GM12878 (cell line): Measurements from ENCODE around the gene SQSTM1.

ENCODE experiments used
- MTA2 ChIP-seq: fragments of 450-650 bp; IDR thresholded peaks from 2 replicates; pipeline ENCODE4 v1.6.1; 2016; ENCODE audit warnings: low read depth, mild to moderate bottlenecking, moderate library complexity
- PAX5 ChIP-seq: IDR thresholded peaks from 2 replicates; pipeline ENCODE4 v1.6.1; 2011; ENCODE audit warnings: low read depth, low read length, borderline replicate concordance
- POLR2AphosphoS5 ChIP-seq: IDR thresholded peaks from 2 replicates; pipeline ENCODE4 v1.6.1; 2011; ENCODE audit warnings: mild to moderate bottlenecking, low read length, inconsistent platforms
- RAD21 ChIP-seq: IDR thresholded peaks from 2 replicates; pipeline ENCODE4 v1.6.1; 2011; ENCODE audit warnings: mild to moderate bottlenecking, low read depth, low read length, moderate library complexity; ENCODE audit not compliant: insufficient read depth
- TAF1 ChIP-seq: IDR thresholded peaks from 2 replicates; pipeline ENCODE4 v1.6.1; 2011; ENCODE audit warnings: mild to moderate bottlenecking, low read depth, low read length, borderline replicate concordance
- TF ChIP-seq, protein P1 (sequence below), 3 experiments: IDR thresholded peaks in 2 of 3; conservative IDR thresholded peaks in 1 of 3; 2 replicates each; pipeline ENCODE4 v1.5.1; 2011; ENCODE audit warnings: low read depth in 3 of 3, low read length in 3 of 3, mild to moderate bottlenecking in 3 of 3, control low read depth in 2 of 3, moderate library complexity in 2 of 3, inconsistent platforms in 1 of 3, mixed read lengths in 1 of 3; ENCODE audit not compliant: control insufficient read depth in 2 of 3, insufficient read depth in 1 of 3; ENCODE audit errors: extremely low read depth in 1 of 3
- TF ChIP-seq, protein P2 (sequence below): fragments of 450-650 bp; IDR thresholded peaks from 2 replicates; pipeline ENCODE4 v1.6.1; 2018; ENCODE audit warnings: mild to moderate bottlenecking, low read depth, moderate library complexity; ENCODE audit not compliant: partially characterized antibody
- TF ChIP-seq, protein P3 (sequence below): IDR thresholded peaks from 2 replicates; pipeline ENCODE4 v1.6.1; 2011; ENCODE audit warnings: borderline replicate concordance, low read depth, mild to moderate bottlenecking, moderate library complexity, mixed read lengths, low read length; ENCODE audit not compliant: insufficient read depth; ENCODE audit errors: extremely low read length
- TF ChIP-seq, protein P4 (sequence below): IDR thresholded peaks from 2 replicates; pipeline ENCODE4 v1.6.1; 2011; ENCODE audit warnings: low read depth, low read length, improper control_type of control experiment, borderline replicate concordance

DNA sequence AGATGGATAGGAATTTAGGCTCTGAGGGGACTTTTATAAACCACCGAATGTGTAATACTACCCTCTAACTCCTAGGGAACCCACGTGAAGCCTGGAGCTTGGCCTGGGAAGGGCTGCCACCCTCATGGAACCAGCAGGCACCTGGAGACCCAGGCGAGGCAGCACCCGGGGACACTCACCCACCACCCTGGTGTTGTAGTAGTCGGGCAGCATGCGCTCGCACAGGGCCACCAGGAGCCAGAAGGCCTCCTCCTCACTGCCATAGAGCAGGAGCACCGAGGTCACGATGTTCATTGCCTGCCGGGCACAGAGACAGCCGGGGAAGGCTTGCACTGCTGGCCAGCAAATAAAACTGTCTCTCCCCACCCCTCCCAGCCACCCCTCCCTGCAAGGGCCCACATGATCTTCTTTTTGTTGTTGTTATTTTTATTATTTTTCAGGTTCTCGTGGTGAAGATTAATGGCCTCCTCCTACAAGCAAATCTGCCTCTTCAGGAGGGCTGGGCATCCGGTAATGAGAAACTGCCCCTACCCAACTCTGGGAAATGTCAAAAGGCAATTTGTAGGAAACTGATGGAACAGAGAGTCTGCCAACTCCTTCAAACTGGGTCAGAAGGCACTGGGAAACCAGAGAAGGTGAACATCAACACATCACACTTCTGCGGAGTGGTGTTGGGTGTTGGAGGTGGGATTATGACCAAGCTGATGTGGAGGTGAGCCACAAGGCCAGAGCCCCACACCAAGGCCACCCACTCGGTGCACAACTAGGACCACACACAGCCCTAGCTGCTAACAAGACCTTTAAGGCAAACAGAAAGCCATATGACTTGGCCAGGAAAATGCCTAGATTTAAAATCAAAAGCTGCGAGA lies 55.3 kb downstream of the SQSTM1 start:
- TF ChIP-seq, protein P1, sequence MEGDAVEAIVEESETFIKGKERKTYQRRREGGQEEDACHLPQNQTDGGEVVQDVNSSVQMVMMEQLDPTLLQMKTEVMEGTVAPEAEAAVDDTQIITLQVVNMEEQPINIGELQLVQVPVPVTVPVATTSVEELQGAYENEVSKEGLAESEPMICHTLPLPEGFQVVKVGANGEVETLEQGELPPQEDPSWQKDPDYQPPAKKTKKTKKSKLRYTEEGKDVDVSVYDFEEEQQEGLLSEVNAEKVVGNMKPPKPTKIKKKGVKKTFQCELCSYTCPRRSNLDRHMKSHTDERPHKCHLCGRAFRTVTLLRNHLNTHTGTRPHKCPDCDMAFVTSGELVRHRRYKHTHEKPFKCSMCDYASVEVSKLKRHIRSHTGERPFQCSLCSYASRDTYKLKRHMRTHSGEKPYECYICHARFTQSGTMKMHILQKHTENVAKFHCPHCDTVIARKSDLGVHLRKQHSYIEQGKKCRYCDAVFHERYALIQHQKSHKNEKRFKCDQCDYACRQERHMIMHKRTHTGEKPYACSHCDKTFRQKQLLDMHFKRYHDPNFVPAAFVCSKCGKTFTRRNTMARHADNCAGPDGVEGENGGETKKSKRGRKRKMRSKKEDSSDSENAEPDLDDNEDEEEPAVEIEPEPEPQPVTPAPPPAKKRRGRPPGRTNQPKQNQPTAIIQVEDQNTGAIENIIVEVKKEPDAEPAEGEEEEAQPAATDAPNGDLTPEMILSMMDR (IDR thresholded peaks at IDR 0.05 in 2 of 3, conservative IDR thresholded peaks at IDR 0.05 in 1 of 3; ENCODE audit: control insufficient read depth in 2 of 3, extremely low read depth in 1 of 3, insufficient read depth in 1 of 3, low read depth in 3 of 3, low read length in 3 of 3): no peak
- TF ChIP-seq TAF1: no peak
- TF ChIP-seq, protein P2, sequence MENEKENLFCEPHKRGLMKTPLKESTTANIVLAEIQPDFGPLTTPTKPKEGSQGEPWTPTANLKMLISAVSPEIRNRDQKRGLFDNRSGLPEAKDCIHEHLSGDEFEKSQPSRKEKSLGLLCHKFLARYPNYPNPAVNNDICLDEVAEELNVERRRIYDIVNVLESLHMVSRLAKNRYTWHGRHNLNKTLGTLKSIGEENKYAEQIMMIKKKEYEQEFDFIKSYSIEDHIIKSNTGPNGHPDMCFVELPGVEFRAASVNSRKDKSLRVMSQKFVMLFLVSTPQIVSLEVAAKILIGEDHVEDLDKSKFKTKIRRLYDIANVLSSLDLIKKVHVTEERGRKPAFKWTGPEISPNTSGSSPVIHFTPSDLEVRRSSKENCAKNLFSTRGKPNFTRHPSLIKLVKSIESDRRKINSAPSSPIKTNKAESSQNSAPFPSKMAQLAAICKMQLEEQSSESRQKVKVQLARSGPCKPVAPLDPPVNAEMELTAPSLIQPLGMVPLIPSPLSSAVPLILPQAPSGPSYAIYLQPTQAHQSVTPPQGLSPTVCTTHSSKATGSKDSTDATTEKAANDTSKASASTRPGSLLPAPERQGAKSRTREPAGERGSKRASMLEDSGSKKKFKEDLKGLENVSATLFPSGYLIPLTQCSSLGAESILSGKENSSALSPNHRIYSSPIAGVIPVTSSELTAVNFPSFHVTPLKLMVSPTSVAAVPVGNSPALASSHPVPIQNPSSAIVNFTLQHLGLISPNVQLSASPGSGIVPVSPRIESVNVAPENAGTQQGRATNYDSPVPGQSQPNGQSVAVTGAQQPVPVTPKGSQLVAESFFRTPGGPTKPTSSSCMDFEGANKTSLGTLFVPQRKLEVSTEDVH: no peak
- TF ChIP-seq, protein P3, sequence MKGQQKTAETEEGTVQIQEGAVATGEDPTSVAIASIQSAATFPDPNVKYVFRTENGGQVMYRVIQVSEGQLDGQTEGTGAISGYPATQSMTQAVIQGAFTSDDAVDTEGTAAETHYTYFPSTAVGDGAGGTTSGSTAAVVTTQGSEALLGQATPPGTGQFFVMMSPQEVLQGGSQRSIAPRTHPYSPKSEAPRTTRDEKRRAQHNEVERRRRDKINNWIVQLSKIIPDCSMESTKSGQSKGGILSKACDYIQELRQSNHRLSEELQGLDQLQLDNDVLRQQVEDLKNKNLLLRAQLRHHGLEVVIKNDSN: no peak
- no peak for TF ChIP-seq POLR2AphosphoS5
- TF ChIP-seq PAX5: no peak
- TF ChIP-seq MTA2: no peak
- TF ChIP-seq, protein P4, sequence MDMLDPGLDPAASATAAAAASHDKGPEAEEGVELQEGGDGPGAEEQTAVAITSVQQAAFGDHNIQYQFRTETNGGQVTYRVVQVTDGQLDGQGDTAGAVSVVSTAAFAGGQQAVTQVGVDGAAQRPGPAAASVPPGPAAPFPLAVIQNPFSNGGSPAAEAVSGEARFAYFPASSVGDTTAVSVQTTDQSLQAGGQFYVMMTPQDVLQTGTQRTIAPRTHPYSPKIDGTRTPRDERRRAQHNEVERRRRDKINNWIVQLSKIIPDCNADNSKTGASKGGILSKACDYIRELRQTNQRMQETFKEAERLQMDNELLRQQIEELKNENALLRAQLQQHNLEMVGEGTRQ: no peak
- TF ChIP-seq RAD21: no peak
